A172 (cell line): ENCODE measurements around the gene MAN2A2. TPM values are rescaled to one million over a fixed set of nuclear protein-coding genes. Genes with fewer than 3 reads are reported as not detected.

ENCODE experiments used
- DNase-seq: peaks from one replicate; pipeline ENCODE4 v3.0.0-alpha.2; 2015; ENCODE audit warnings: low spot score
- total RNA-seq: library from RNA; depleted of rRNA; stranded (reverse); fragments of >200 nt; shearing (Covaris generic); gene quantifications from 2 replicates; pipeline ENCODE4 v1.2.3, GENCODE V29; 2014; rRNA removed

Gene MAN2A2
- total RNA-seq, 1 experiment from 2014 or later = 7.3 TPM

DNA sequence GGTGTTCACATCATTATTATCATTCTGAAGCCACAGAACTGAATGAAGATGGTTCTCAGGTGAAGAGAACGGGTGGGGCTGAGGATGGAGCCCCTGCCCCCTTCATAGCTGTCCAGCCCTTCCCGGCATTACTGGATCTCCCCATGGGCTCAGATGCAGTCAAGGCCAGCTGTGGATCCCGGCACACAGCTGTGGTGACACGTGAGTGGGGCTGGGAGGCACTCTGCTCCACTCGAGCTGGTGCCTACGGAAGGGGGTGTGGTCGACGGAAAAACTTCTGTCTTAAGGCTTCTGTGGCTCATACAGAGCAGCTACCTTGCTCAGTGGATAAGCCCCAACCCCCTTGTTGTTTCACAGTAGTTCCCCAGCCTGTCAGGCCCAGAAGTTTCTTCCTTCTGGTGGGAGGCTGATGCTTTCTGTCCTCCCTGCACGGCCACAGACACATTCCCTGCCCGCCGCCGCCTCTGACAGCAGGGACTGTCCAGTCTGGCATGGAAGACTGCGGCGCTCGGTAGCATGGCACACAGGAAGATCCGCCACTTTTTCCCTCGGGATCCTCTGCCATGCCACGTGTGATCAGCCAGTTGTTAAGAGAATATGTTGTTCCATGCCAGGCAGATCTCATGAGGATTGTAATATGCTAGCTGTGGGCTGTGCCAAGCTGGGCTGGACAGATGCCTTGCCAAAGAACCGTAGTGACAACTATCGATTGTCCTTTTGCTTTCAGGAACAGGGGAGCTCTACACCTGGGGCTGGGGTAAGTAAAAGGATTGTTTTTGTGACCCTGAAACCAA is 57.4 kb downstream of the MAN2A2 start:
- DNase-seq = no peak

DNA sequence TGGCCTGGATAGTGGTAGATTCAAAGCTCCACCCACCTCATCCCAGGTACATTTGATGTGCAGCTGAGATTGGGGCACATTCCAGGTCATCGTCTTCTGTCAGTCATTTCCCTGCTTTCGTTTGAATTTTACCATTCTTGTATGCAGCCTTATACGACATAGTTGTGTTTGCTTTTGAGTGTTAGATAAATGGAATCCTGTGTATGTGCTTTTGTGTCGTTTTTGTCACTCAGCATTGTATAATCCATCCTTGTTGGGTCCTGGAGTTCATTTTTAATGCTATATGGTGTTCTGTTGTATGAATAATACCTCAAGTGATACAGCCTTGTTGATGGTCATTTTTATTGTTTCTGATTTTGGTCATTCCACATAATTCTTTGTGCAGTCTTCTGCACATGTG is 58.9 kb downstream of the MAN2A2 start:
- no peak for DNase-seq

DNA sequence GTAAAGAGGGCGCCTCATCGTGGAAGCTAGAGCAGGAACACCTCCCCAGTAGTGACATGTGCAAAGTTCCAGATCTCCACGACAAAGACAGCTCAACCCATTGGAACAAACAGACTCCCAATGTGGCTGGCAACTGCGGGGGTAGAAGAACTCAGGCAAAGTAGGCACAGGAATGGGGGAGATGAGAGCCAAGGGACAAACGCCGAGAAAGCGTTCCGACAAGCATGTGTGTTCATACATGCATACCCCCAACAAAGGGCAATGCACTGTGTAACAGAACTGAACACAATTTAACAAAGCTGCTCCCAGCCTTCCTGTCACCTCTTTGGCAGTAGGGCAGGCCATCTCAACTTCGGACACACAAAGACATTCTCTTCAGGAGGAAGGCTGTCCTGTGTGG is 63.2 kb downstream of the MAN2A2 start:
- DNase-seq = no peak

DNA sequence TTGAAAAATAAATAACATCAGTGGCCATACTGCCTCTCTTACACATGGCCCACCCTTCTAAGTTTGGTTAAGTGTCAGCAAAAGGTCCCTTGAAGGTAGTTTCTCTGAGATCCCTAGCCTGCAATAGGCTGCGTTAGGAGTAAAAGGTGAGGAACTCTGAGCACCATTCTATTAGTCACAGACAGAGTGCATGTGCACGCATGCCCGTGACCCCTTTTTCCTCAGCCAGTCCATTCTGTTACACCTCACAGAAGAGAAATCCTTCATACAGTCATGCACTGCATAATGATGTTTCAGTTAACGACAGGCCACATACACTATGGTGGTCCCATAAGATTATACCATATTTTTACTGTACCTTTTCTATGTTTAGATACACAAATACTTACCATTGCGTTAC is 64.1 kb downstream of the MAN2A2 start:
- DNase-seq = no peak

DNA sequence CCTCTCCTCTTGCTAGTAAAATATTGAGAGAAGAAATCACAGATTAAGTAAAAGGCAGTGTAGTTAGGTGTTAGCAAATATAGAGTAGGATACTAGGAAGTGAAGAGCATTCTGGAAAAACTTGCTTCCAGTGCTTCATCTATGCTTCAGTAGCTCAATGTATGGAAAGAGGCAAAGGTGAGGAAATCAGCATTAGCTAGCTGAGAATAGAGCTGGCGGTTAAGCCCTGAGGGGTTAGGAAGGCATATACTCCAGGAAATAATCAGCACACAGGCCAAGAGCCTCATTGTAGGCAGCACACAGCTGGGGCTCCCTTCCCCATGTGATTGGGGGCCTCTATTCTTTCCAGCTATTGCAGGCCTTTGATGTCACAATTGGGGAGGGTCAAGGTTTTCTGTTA is 65.3 kb downstream of the MAN2A2 start:
- no peak for DNase-seq

DNA sequence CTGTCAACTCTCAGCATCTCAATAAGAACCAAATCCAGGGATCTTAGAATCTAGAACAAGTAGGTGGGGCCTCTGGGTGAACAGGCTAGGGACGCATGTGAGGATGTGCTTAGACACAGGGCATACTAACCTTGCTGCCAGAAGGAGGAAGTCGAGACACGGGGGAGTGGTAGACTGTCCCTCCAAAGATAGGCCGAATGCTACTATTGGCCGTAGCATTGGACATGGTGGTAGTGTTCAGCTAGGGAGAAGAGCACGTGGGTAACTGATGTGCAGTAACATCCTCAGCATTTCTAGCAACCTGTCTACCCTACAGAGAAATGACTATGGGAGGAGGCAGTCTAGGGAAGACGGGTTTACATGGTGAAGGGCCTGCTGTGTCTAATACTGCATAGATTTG is 67.2 kb downstream of the MAN2A2 start:
- no peak for DNase-seq

DNA sequence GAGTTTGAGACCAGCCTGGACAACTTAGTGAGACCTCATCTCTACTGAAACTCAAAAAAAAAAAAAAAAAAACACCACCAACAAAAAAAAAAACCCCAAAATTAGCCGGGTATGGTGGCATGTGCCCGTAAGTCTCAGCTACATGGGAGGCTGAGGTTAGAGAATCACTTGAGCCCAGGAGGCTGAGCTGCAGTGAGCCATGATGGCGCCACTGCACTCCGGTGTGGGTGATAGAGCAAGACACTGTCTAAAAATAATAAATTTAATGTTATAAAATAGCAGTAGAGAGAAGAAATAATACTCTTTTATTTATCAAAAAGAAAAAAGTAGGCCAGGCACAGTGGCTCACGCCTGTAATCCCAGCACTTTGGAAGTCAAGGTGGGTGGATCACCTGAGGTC is 69.0 kb downstream of the MAN2A2 start:
- DNase-seq = no peak

Other genes with a start within 250 kb of the MAN2A2 start
- 16.6 and 18.1 TPM in 2 replicates for gene BLM, start 186.0 kb upstream of the MAN2A2 start, total RNA-seq
- 56.1 and 60.0 TPM in 2 replicates for gene FURIN, start 34.7 kb upstream of the MAN2A2 start, total RNA-seq
- gene FES, start 18.8 kb upstream of the MAN2A2 start, total RNA-seq = 0.12 and 0.14 TPM in 2 replicates
- gene HDDC3, start 29.2 kb downstream of the MAN2A2 start, total RNA-seq = 11.3 and 15.4 TPM in 2 replicates
- 64.5 and 64.7 TPM in 2 replicates for gene UNC45A, start 32.0 kb downstream of the MAN2A2 start, total RNA-seq
- gene RCCD1, start 51.6 kb downstream of the MAN2A2 start, total RNA-seq = 9.2 and 11.0 TPM in 2 replicates
- gene PRC1, start 91.2 kb downstream of the MAN2A2 start, total RNA-seq = 311 and 334 TPM in 2 replicates
- gene VPS33B, start 119.3 kb downstream of the MAN2A2 start, total RNA-seq = 7.6 and 8.0 TPM in 2 replicates
- gene SV2B, start 197.0 kb downstream of the MAN2A2 start, total RNA-seq = not detected in 2 replicates